ENCODE measurements around the gene CFAP300. TPM values are rescaled to one million over a fixed set of nuclear protein-coding genes. Genes with fewer than 3 reads are reported as not detected.

Gene CFAP300
- polyA plus RNA-seq, 1 of the 3 experiments (the other 2 are of a cell fraction): 1.5 TPM

- H3K9me3 ChIP-seq: peaks cover 9% of the 10 kb centered on the region
- no peak overlapping the region for H3K9ac ChIP-seq
- H3K27ac ChIP-seq (ENCODE audit: low read depth in 2 of 2, low read length in 1 of 2): no peak overlapping the region
These were observed 23.5 kb downstream of the CFAP300 start for GRCh38 chr11:102070766-102071165.

More at GRCh38 chr11:102070766-102071165, 23.5 kb downstream of the CFAP300 start:
- H3F3A ChIP-seq (replicated peaks; ENCODE audit: insufficient read depth): no peaks in the 10 kb centered on the region
- no peak overlapping the region for H3K4me3 ChIP-seq (ENCODE audit: low read depth in 2 of 2, low read length in 1 of 2)
- WGBS (ENCODE audit: low lambda C conversion rate): 18% methylated on average over 1 of the region's 1 CpG
- no peak overlapping the region for H3K4me2 ChIP-seq
- H3K27me3 ChIP-seq (ENCODE audit: insufficient read depth): no peaks in the 10 kb centered on the region
- H3K9me2 ChIP-seq: no peaks in the 10 kb centered on the region
- no peaks in the 10 kb centered on the region for H3K36me3 ChIP-seq (replicated peaks in 1 of 2; ENCODE audit: control insufficient read depth in 1 of 2, insufficient read depth in 2 of 2, low read length in 1 of 2)
- H2AFZ ChIP-seq (ENCODE audit: low read depth): no peak overlapping the region
- no peaks in the 10 kb centered on the region for H3K79me2 ChIP-seq (ENCODE audit: insufficient read depth)
- TF ChIP-seq JUND (IDR thresholded peaks at IDR 0.05) (no peak), PBX3 (IDR thresholded peaks at IDR 0.05) (no peak), SIN3A (IDR thresholded peaks at IDR 0.05; ENCODE audit: borderline replicate concordance, low read depth, low read length) (no peak), GABPA (IDR thresholded peaks at IDR 0.05; ENCODE audit: low read depth) (no peak), YY1 (IDR thresholded peaks at IDR 0.05; ENCODE audit: low read depth) (no peak), NRF1 (IDR thresholded peaks at IDR 0.05; ENCODE audit: low read depth, low read length) (no peak), EP300 (IDR thresholded peaks at IDR 0.05; ENCODE audit: borderline replicate concordance in 1 of 2, low read depth in 1 of 2, low read length in 1 of 2) (no peak), RFX5 (IDR thresholded peaks at IDR 0.05; ENCODE audit: low read length) (no peak), CHD2 (IDR thresholded peaks at IDR 0.05; ENCODE audit: low read length, partially characterized antibody) (no peak), TCF12 (IDR thresholded peaks at IDR 0.05) (no peak), TAF1 (IDR thresholded peaks at IDR 0.05; ENCODE audit: borderline replicate concordance, low read depth, low read length) (no peak), IRF3 (IDR thresholded peaks at IDR 0.05; ENCODE audit: low read depth, low read length) (no peak), ZBTB33 (IDR thresholded peaks at IDR 0.05; ENCODE audit: borderline replicate concordance, low read depth) (no peak), RXRA (IDR thresholded peaks at IDR 0.05; ENCODE audit: borderline replicate concordance, low read depth) (no peak), RCOR1 (IDR thresholded peaks at IDR 0.05; ENCODE audit: low read length) (no peak)
- DNase-seq: no peak
- H4K20me1 ChIP-seq (ENCODE audit: insufficient read depth): no peaks in the 10 kb centered on the region
- ChIA-PET CTCF (no interaction called here), POLR2A (no interaction called here)
- no peaks in the 10 kb centered on the region for H3K4me1 ChIP-seq (ENCODE audit: control insufficient read depth in 1 of 2, insufficient read depth in 2 of 2, low read depth in 1 of 2, low read length in 1 of 2)
